ENCODE results near the gene GPR146.

Gene GPR146

DNA sequence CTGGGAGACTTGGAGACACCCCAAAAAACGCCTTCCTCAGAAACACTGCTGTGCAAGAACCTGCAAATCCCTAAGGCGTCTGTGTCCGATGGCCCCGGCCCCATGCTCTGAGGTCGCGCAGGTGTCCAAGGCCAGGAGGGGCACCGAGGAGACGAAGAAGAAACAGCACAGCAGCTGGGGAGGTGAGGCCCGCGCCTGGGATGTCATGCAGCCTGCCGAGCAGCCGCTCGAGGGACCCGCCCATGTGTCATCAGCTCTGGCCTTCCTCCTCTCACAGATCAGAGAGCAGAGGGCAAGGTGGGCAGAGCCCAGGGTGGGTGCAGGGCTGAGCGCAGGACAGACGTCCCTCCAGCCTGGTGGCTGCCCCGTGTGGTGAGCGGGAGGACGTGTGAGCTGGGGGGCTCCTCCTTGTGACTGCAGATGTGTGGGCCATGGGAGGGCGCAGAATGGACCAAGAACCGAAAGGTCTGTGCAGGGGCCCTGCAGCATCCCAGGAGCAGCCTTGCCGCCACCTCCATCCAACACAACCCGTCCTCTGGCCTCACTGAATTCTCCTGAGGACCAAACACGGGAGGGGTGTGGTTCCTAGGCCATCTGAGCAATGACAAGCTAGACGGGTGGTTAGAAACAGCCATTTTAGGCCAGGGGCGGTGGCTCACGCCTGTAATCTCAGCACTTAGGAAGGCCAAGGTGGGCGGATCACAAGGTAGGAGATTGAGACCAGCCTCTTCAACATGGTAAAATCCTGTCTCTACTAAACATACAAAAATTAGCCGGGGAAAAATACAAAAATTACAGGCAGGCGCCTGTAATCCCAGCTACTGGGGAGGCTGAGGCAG is 30.5 kb downstream of the GPR146 start:
- Histone ChIP-seq H3K36me3 (replicated peaks in 1 of 2; ENCODE audit: control insufficient read depth in 2 of 2, insufficient read depth in 2 of 2, low read length in 2 of 2) (peaks cover 0 to 6% of the 10 kb centered on the region in 2 donors), H3K23ac (ENCODE audit: low read depth, low read length, poor library complexity) (peak overlapping the region; percentile 91), H4K8ac (ENCODE audit: low read depth, low read length) (no peak overlapping the region), H3K79me1 (ENCODE audit: low read depth, low read length) (peaks cover 14% of the 10 kb centered on the region), H3K14ac (ENCODE audit: low read length) (peak overlapping the region; percentile 84), H2AFZ (ENCODE audit: low read length) (no peak overlapping the region), H3K9me3 (replicated peaks in 1 of 2; ENCODE audit: control insufficient read depth in 2 of 2, insufficient read depth in 1 of 2, low read depth in 1 of 2, low read length in 2 of 2) (peaks cover 3 to 6% of the 10 kb centered on the region in 2 donors), H4K91ac (ENCODE audit: low read depth, low read length, poor library complexity) (no peak overlapping the region), H3K4me1 (ENCODE audit: control insufficient read depth in 2 of 2, insufficient read depth in 1 of 2, low read depth in 1 of 2, low read length in 2 of 2) (peaks cover 9 to 21% of the 10 kb centered on the region in 2 donors), H3K4me2 (ENCODE audit: insufficient read depth, low read length, poor library complexity, severe bottlenecking) (no peak overlapping the region), H3K4me3 (ENCODE audit: low read length in 2 of 2) (peak overlapping the region in 1 of 2 donors; percentile 12), H2BK12ac (ENCODE audit: low read length) (peak overlapping the region; percentile 41), H3K27me3 (ENCODE audit: control insufficient read depth in 3 of 3, insufficient read depth in 3 of 3, low read depth in 1 of 3, low read length in 3 of 3) (peaks cover 0 to 3% (median 0%) of the 10 kb centered on the region in 3 experiments), H3K9ac (ENCODE audit: low read depth, low read length, poor library complexity) (no peak overlapping the region), H2BK5ac (ENCODE audit: low read length) (peak overlapping the region; percentile 53), H3K4ac (ENCODE audit: low read length) (peak overlapping the region; percentile 37), H2BK120ac (ENCODE audit: low read depth, low read length) (no peak overlapping the region), H3K27ac (replicated peaks; ENCODE audit: low read length) (peak overlapping the region; percentile 39), H3K18ac (ENCODE audit: low read length) (peak overlapping the region; percentile 81), H2AK5ac (ENCODE audit: low read depth, low read length) (peak overlapping the region; percentile 92), H2BK15ac (ENCODE audit: low read length) (no peak overlapping the region)
- WGBS, 2 donors (ENCODE audit: extremely low coverage in 2 of 2, insufficient read length in 2 of 2, insufficient replicate concordance in 1 of 2), result no CpG with 5 or more reads among the region's 30 CpGs
- DNase-seq (ENCODE audit: low spot score), result no peak

DNA sequence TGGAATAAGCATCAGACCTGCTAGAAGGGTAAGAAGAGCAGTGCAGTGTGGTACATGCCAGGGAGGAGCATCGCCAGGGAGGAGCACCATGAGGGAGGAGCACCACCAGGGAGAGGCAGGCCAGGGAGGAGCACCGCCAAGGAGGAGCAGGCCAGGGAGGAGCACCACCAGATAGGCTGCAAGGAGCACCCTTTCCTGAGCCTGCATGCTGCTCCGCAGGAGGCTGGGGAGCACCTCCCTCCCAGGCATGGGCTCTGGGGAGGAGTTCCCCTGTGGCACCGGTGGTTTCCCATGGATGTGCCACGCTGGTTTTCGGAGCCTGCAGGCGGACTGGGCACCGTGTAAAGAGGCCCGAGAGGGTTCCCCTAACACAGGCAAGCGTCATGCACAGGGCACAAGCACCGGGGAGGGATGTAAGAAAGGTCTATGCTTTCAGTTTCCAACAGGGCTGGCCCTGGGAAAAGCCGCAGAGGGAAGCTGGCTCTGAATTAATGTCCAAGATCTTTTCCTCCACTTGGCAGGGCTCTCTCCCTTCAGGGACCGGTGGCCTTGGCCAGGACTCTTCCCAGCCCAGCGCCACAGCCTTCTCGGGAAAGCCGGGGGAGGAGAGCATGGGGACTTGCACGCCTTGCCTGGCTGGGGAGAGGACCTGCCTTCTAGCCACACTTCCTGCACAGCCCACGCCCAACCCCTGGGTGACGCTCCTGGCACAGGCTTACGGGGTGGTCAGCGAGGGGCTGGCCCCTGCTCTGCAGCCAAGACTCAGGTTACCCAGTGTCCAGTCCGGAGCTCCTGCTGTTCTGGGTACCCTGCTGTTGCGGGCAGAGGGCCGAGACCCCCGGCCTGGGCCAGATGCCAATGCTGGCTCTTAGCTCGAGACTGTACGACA is 32.1 kb downstream of the GPR146 start:
- no peak overlapping the region for H2BK12ac ChIP-seq (ENCODE audit: low read length)
- H3K9ac ChIP-seq (ENCODE audit: low read depth, low read length, poor library complexity), result no peak overlapping the region
- no peaks in the 10 kb centered on the region for H3K27me3 ChIP-seq (ENCODE audit: control insufficient read depth in 3 of 3, insufficient read depth in 3 of 3, low read depth in 1 of 3, low read length in 3 of 3)
- no peak for DNase-seq (ENCODE audit: low spot score)
- no peak overlapping the region for H3K4ac ChIP-seq (ENCODE audit: low read length)
- no peak overlapping the region for H3K23ac ChIP-seq (ENCODE audit: low read depth, low read length, poor library complexity)
- no peak overlapping the region for H3K4me3 ChIP-seq (ENCODE audit: low read length in 2 of 2)
- WGBS, 2 donors (ENCODE audit: extremely low coverage in 2 of 2, insufficient read length in 2 of 2, insufficient replicate concordance in 1 of 2), result no CpG with 5 or more reads among the region's 27 CpGs
- H3K14ac ChIP-seq (ENCODE audit: low read length), result no peak overlapping the region
- no peak overlapping the region for H4K91ac ChIP-seq (ENCODE audit: low read depth, low read length, poor library complexity)
- H2BK120ac ChIP-seq (ENCODE audit: low read depth, low read length), result no peak overlapping the region
- no peaks in the 10 kb centered on the region for H3K36me3 ChIP-seq (replicated peaks in 1 of 2; ENCODE audit: control insufficient read depth in 2 of 2, insufficient read depth in 2 of 2, low read length in 2 of 2)
- H3K4me2 ChIP-seq (ENCODE audit: insufficient read depth, low read length, poor library complexity, severe bottlenecking), result no peak overlapping the region
- no peak overlapping the region for H2AFZ ChIP-seq (ENCODE audit: low read length)
- no peaks in the 10 kb centered on the region for H3K9me3 ChIP-seq (replicated peaks in 1 of 2; ENCODE audit: control insufficient read depth in 2 of 2, insufficient read depth in 1 of 2, low read depth in 1 of 2, low read length in 2 of 2)
- H2AK5ac ChIP-seq (ENCODE audit: low read depth, low read length), result peak overlapping the region; percentile 82
- H2BK15ac ChIP-seq (ENCODE audit: low read length), result no peak overlapping the region
- H3K4me1 ChIP-seq (ENCODE audit: control insufficient read depth in 2 of 2, insufficient read depth in 1 of 2, low read depth in 1 of 2, low read length in 2 of 2), result peaks cover 21 to 26% of the 10 kb centered on the region in 2 donors
- no peak overlapping the region for H3K27ac ChIP-seq (replicated peaks; ENCODE audit: low read length)
- H4K8ac ChIP-seq (ENCODE audit: low read depth, low read length), result no peak overlapping the region
- H3K18ac ChIP-seq (ENCODE audit: low read length), result no peak overlapping the region
- H3K79me1 ChIP-seq (ENCODE audit: low read depth, low read length), result peaks cover 7% of the 10 kb centered on the region
- peak overlapping the region; percentile 10 for H2BK5ac ChIP-seq (ENCODE audit: low read length)

DNA sequence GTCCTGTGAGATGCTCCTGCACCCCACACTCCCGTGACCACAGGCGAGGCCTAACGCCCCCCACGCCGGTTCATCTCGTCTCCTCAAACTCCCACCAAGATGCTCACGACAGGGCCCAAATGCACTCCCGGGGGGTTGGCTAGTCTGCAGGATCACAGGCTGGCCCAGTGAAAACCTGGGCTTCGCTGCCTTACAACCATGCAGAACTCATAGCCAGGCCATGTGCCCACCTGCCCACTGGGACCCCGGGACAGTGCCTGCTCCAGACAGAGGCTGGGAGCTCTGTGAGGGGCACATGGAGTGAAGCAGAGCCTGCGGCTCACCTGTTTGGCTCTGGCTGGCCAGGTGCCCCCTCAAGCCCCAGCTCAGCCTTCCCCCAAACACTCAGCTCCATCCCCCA is 34.2 kb downstream of the GPR146 start:
- Histone ChIP-seq H3K14ac (ENCODE audit: low read length) (no peak overlapping the region), H2BK5ac (ENCODE audit: low read length) (no peak overlapping the region), H3K18ac (ENCODE audit: low read length) (peak overlapping the region; percentile 58), H3K27ac (replicated peaks; ENCODE audit: low read length) (no peak overlapping the region), H4K8ac (ENCODE audit: low read depth, low read length) (no peak overlapping the region), H3K9me3 (replicated peaks in 1 of 2; ENCODE audit: control insufficient read depth in 2 of 2, insufficient read depth in 1 of 2, low read depth in 1 of 2, low read length in 2 of 2) (no peaks in the 10 kb centered on the region), H2BK12ac (ENCODE audit: low read length) (no peak overlapping the region), H2BK15ac (ENCODE audit: low read length) (no peak overlapping the region), H3K36me3 (replicated peaks in 1 of 2; ENCODE audit: control insufficient read depth in 2 of 2, insufficient read depth in 2 of 2, low read length in 2 of 2) (no peaks in the 10 kb centered on the region), H3K23ac (ENCODE audit: low read depth, low read length, poor library complexity) (no peak overlapping the region), H3K9ac (ENCODE audit: low read depth, low read length, poor library complexity) (peak overlapping the region; percentile 9), H3K79me1 (ENCODE audit: low read depth, low read length) (peaks cover 6% of the 10 kb centered on the region), H3K4me1 (ENCODE audit: control insufficient read depth in 2 of 2, insufficient read depth in 1 of 2, low read depth in 1 of 2, low read length in 2 of 2) (peaks cover 24 to 26% of the 10 kb centered on the region in 2 donors), H4K91ac (ENCODE audit: low read depth, low read length, poor library complexity) (no peak overlapping the region), H3K4me2 (ENCODE audit: insufficient read depth, low read length, poor library complexity, severe bottlenecking) (no peak overlapping the region), H3K4me3 (ENCODE audit: low read length in 2 of 2) (no peak overlapping the region), H2AFZ (ENCODE audit: low read length) (no peak overlapping the region), H3K4ac (ENCODE audit: low read length) (no peak overlapping the region), H3K27me3 (ENCODE audit: control insufficient read depth in 3 of 3, insufficient read depth in 3 of 3, low read depth in 1 of 3, low read length in 3 of 3) (no peaks in the 10 kb centered on the region), H2BK120ac (ENCODE audit: low read depth, low read length) (no peak overlapping the region), H2AK5ac (ENCODE audit: low read depth, low read length) (no peak overlapping the region)
- DNase-seq (ENCODE audit: low spot score), result no peak
- no CpG with 5 or more reads among the region's 11 CpGs for WGBS, 2 donors (ENCODE audit: extremely low coverage in 2 of 2, insufficient read length in 2 of 2, insufficient replicate concordance in 1 of 2)

DNA sequence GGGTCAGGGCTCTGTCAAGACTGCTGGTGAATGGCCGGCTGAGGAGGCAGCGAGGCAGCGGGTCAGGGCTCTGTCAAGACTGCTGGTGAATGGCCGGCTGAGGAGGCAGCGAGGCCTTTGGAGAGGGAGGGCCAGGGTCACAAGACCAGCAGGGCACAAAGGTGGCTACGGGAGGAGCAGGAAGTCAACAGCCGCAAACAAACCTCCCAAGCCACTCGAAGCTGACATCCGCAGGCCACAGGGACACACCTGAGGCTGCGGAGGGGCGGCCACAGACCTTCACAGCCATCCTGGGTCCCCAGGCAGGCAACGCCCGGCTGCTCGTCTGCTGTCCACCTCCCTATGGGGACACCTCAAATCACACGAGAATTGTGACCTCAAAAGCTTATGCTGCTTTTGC is 34.6 kb downstream of the GPR146 start:
- Histone ChIP-seq H3K27ac (replicated peaks; ENCODE audit: low read length) (no peak overlapping the region), H3K4ac (ENCODE audit: low read length) (no peak overlapping the region), H2BK15ac (ENCODE audit: low read length) (no peak overlapping the region), H3K4me1 (ENCODE audit: control insufficient read depth in 2 of 2, insufficient read depth in 1 of 2, low read depth in 1 of 2, low read length in 2 of 2) (peaks cover 24 to 26% of the 10 kb centered on the region in 2 donors), H3K9me3 (replicated peaks in 1 of 2; ENCODE audit: control insufficient read depth in 2 of 2, insufficient read depth in 1 of 2, low read depth in 1 of 2, low read length in 2 of 2) (no peaks in the 10 kb centered on the region), H3K27me3 (ENCODE audit: control insufficient read depth in 3 of 3, insufficient read depth in 3 of 3, low read depth in 1 of 3, low read length in 3 of 3) (no peaks in the 10 kb centered on the region), H3K23ac (ENCODE audit: low read depth, low read length, poor library complexity) (no peak overlapping the region), H2BK120ac (ENCODE audit: low read depth, low read length) (no peak overlapping the region), H2AFZ (ENCODE audit: low read length) (no peak overlapping the region), H2BK5ac (ENCODE audit: low read length) (no peak overlapping the region), H2BK12ac (ENCODE audit: low read length) (no peak overlapping the region), H4K8ac (ENCODE audit: low read depth, low read length) (no peak overlapping the region), H3K9ac (ENCODE audit: low read depth, low read length, poor library complexity) (peak overlapping the region; percentile 9), H3K18ac (ENCODE audit: low read length) (peak overlapping the region; percentile 11), H3K36me3 (replicated peaks in 1 of 2; ENCODE audit: control insufficient read depth in 2 of 2, insufficient read depth in 2 of 2, low read length in 2 of 2) (no peaks in the 10 kb centered on the region), H4K91ac (ENCODE audit: low read depth, low read length, poor library complexity) (no peak overlapping the region), H3K4me2 (ENCODE audit: insufficient read depth, low read length, poor library complexity, severe bottlenecking) (no peak overlapping the region), H3K14ac (ENCODE audit: low read length) (no peak overlapping the region), H2AK5ac (ENCODE audit: low read depth, low read length) (no peak overlapping the region), H3K4me3 (ENCODE audit: low read length in 2 of 2) (no peak overlapping the region), H3K79me1 (ENCODE audit: low read depth, low read length) (peaks cover 6% of the 10 kb centered on the region)
- no peak for DNase-seq (ENCODE audit: low spot score)
- no CpG with 5 or more reads among the region's 15 CpGs for WGBS, 2 donors (ENCODE audit: extremely low coverage in 2 of 2, insufficient read length in 2 of 2, insufficient replicate concordance in 1 of 2)
